Erythroblast (primary cell): ENCODE results near the gene CYB5R3.
"Not testable (repeated sequence)": the region's sequence is repeated elsewhere in the genome, so short reads cannot be mapped to it uniquely, and the experiment has no call there.

Source experiments
- GATA1 ChIP-seq: IDR thresholded peaks from 2 replicates; pipeline ENCODE4 v1.6.1; 2011; ENCODE audit warnings: low read depth, mild to moderate bottlenecking, control low read depth, low read length, moderate library complexity
- POLR2A ChIP-seq: IDR thresholded peaks from 2 replicates; pipeline ENCODE4 v1.6.1; 2011; ENCODE audit warnings: mild to moderate bottlenecking, low read length

DNA sequence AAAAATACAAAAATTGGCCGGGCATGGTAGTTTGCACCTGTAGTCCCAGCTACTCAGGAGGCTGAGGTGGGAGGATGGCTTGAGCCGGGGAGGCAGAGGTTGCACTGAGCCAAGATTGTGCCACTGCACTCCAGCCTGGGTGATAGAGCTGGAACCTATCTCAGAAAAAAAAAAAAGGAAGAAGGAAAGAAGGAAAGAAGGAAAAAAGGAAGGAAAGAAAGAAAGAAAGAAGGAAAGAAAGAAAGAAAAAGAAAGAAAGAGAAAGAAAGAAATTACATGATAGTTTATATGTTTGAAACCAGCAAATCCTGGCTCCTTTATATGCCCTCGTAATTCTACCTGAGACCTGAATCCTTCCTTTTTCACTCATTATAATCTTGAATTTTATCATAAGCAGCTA lies 17.2 kb upstream of the CYB5R3 start:
- TF ChIP-seq POLR2A, GATA1: not testable (repeated sequence)
